Activated T-cell treated with anti-CD3 and anti-CD28 coated beads for 4 hours (primary cell): Measurements from ENCODE around the gene WDR64.
"Not testable (repeated sequence)": the region's sequence is repeated elsewhere in the genome, so short reads cannot be mapped to it uniquely, and the experiment has no call there.

Experiments
- DNase-seq: peaks from one replicate; pipeline ENCODE4 v3.0.0-alpha.2; 2020

Gene WDR64

GRCh38 chr1:241813768-241814320, 161.8 kb downstream of the WDR64 start:
- no peak for DNase-seq

GRCh38 chr1:241816008-241816407, 163.9 kb downstream of the WDR64 start:
- DNase-seq, result no peak

GRCh38 chr1:241817331-241817792, 165.3 kb downstream of the WDR64 start:
- DNase-seq, result no peak

DNA sequence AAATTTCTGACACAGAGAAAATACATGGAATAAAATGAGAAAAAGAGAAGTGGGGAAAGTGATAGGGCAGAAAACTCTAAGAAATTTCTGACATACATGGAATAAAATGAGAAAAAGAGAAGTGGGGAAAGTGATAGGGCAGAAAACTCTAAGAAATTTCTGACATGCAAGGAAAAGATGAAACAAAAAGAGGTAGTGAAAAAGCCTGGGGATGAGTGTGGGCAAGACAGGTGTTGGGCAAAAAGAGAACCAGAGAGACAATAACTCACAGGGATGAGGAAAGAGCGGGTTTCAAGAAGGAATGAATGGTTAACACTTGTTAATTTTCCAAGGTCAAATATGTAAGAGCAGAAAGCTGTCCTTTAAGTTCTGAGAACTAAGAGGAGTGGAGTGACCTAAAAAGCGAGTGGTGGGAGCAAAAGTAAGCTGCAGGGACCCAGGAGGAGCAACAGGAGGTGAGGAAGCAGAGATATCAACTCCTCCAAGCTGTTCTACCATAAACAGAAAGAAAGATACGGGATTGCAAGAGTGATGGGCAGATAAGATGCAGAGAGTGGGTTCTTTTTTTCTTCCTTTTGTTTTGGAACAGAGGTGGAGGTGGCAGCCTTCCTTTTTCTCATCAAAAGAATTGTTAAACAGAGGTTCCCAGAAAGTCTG, 166.0 kb downstream of the WDR64 start:
- no peak for DNase-seq

DNA sequence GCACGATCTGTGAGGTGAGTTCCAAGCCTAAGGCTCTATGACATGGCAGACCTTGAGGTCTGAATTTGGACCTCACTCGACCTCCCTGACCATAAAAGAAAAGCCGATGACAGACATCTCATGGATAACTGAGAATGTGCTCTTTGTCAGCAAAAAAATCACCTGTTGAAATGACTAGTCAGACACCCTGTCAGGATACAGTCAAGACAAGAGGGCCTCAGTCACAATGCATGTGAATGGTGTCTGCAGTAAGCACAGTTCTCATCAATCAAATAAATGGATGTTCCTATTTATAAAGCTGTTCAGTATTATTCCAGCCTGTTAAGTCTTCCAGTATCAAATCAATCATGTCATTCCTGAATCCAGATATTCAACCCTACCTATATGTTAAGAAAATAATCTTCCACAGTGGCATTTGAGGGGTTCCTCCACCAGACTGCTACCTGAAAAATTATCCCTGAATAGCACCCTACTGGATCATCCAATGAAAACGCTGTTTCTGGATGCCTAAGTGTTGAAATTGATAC, 167.3 kb downstream of the WDR64 start:
- no peak for DNase-seq

DNA sequence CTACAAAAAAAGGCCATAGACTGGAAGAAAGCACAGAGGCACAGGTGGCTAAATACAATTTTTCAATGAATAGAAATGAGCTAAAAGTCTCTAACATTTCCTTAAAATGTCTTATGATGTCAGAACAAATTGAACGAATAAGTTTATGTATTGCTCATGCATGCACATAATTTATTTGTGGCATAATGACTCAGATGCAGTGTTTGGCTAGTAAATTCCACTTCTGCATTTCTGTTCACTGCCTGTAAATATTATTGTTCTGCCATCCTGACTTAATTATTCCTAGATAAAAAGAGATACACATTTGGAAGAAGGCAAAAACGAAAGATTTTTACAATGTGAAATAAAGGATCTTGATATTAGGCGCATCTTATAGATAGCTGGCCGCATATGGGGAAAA, 169.3 kb downstream of the WDR64 start:
- no peak for DNase-seq

GRCh38 chr1:241822846-241823245, 170.8 kb downstream of the WDR64 start:
- DNase-seq, result no peak

DNA sequence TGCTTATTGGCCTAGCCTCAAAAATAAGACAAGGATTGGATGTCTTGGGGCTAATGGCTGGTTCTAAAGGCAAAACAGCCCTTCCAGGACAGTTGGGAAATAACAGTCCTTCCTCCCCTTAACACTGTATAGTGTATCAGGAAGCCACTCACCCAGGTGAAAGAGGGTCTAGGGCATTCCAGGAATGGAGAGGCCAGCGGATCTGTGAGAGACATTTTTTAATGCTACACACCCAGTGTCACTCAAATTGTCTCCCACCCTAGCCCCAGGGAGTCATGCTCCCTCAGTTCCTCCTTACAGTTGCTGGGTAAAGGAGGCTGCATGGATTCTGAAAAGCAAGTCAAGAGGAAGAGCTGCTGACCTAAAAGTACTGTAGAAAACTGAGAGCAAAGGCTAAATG, 171.8 kb downstream of the WDR64 start:
- no peak for DNase-seq

- DNase-seq, result no peak
Observed at GRCh38 chr1:241825581-241825980, 173.5 kb downstream of the WDR64 start.

GRCh38 chr1:241826613-241827012, 174.5 kb downstream of the WDR64 start:
- not testable (repeated sequence) for DNase-seq

DNA sequence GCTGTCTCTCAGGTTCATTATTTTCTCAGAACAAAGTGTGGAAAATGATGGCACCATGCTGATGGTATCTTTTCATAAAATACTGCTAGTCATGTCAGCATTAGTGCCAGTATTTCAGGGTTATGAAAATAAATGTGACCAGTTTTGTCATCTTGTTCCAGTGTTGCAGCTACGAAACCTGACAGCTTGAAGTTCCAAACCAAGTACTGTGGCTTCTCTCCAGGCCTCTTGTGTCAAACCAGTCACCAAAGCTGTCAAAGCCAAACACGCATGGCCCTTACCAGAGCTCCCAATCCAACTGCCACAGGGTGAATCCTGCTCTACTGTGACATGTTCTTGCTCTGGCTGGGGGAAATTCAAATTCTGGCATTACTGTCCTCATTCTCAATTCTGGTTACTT, 175.2 kb downstream of the WDR64 start:
- no peak for DNase-seq

DNA sequence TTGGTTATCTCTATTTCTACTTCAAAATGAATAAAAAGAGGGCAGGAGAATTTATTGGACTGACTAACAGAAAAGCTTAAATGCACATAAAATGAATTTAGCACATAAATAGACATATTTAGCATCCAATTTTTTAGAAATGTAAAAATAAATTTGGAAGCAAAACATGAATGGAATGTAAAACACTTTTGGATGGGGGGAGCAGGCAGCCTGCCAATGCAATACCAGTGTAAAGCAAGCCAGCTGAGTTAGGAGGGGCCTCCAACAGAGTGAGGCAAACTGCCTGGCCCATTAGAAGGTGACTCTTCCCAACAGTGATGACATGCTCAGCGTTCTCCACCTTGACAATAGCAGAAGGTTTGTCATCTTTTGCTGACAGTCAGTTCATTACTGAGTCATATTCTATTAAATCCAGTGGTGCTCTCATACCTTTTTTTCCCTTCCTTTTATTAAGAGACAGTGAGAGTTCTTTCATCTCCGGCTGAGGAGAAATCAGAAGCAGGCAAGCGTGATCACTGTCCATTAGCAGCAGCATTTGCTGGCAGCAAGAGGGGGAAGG, 176.5 kb downstream of the WDR64 start:
- no peak for DNase-seq

DNA sequence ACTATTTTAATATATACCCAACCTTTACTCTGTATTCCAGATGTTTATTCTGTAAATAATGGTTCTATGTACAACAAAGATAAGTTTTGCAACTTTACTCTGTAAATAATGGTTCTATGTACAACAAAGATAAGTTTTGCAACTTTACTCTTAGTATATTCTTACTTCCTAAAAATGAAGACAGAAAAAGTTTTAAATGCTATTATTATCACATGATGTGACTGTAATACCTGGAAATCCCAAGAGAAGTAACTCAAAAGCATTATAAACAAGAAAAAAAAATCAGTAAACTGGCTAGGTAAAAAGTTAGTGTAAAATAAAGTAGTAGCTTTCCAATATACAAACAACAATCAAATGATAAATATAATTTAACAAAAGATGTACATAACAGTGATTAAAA, 177.4 kb downstream of the WDR64 start:
- no peak for DNase-seq

DNA sequence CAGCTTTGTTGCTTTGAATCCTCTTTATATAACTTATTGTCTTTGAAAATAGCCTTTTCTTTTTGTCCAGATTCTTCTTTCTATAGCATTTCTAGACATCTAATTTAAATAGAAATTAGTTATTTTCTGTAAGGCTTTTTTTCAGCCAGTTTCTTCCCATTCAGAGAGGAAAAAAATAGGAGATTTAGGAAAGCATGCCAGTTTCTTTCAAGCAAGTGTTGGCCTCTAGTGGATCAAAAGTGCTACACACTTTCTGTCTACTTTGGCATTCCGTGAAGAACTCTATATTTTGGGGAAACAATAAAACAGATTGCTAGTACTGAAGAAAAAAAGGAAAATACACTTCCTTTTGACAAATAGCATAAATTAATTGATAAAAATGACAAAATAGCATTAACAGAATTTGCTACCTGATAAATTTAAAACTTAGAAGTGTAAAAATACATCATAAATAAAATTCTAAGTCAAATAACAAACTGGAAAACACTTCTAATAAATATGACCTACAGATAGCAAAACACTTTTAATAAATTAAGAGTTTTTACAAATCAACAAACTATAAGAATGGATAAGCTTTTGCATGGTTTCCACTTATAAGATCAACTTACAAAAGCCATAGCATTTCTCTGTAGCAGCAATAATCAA, 182.8 kb downstream of the WDR64 start:
- no peak for DNase-seq

DNA sequence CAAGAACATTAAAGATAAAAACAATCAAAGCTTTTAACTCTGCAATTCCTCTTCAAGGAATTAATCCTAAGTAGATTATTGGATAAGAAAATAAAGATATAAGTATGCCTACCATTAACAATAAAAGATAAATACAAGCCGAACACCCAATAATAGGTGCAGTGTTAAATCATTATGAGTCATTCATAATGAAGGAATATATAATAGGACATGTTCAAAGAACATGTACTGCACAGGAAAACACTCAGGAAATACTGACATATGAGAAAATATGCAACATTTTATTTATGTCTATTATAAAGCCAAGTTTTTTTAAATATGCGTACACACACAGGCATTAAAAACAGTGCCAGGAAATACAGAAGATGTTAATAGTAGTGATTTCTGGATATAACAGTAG, 184.9 kb downstream of the WDR64 start:
- DNase-seq, result no peak

DNA sequence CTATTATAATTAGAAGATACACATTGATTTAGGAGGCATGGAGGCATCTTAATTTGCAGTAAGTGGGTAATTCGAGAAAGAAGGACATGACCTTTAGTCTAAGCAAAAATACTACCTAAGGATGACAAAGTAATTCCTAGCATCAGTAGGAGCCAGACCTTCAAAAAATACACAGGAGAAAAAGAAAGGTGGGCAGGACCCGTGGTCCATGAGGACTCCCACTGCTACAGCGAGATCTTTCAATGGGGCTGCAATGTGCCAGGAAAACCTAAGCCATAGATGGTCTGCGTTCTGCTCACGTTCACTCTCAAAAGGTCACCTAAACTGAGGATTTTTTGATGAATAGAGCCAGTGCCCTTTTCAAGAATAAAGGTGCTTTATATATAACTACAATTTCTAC, 185.3 kb downstream of the WDR64 start:
- no peak for DNase-seq

DNA sequence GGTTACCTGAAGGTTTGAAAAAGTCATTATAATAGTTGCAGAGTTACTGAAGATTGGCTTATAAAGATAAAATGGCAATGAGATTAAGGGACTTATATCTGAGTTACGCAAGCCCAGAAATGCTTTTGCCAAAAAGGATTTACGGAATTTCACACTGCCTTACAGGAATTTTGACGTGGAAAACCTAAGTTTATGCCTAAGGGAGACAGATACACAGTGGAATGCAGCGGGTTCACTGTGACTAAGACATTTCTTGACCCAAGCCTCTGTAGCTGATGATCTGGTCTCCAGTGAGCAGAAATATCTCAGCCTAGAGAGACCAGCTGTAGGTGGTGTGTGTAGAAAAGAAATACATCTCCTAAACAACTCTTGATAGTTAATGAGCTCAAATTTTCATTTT, 185.8 kb downstream of the WDR64 start:
- DNase-seq, result no peak

DNA sequence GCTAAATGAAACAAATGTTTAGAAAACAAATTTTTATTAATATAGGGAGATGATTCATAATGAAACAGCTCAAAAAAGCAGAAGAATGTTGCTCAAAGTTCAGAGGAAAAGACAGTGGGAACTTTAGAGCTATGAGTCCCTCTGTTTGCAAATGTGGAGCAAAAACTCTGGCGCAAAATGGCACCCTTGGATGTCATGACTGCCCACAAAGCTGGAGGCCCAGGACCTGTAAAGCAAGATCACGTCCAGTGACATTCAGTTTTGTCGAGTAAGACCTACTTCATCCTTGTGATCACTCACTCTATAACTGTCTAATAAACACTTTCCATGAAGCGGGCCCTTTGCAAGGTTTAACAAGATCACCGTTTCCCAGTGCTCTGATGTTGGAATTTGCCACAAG, 186.8 kb downstream of the WDR64 start:
- DNase-seq, result no peak

- DNase-seq, result no peak
Observed at GRCh38 chr1:241839369-241839979, 187.4 kb downstream of the WDR64 start.

DNA sequence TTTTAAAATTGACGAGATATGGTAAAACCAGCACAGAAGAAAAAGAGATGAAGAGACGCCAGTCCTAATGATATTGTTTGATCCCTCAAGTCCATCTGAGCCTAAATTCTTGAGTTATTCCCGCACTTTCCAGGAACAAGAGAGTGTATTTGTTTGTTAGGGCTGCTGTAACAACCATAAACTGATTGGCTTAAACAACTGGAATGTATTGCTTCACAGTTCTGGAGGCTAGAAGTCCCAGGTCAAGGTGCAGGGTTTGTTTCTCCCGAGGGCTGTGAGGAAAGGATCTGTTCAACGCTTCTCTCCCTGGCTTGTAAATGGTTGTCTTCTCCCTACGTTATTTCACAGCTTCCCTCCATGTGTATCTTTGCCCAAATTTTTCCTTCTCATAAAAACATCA, 188.1 kb downstream of the WDR64 start:
- no peak for DNase-seq

DNA sequence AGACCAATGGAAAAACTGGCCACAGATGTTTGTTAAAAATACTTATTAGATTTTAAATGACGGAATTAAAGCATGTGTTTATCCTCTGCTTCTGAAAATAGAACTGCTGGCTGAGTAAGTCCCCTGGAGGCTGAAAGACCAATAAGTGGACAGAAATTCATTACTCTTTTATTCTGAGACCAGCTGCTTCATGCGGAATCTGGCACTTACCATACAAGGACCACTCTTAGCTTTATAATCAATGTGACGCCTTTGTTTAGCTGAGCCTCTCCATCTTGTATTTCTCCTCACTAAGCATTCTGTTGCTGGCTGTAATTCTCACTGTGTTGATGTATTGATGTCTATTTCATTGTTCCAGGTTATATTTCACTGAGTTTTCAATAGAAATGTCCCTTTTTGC, 189.6 kb downstream of the WDR64 start:
- DNase-seq, result no peak

GRCh38 chr1:241842565-241842964, 190.5 kb downstream of the WDR64 start:
- DNase-seq, result no peak

- DNase-seq, result no peak
Observed at GRCh38 chr1:241844593-241844992, 192.5 kb downstream of the WDR64 start.

DNA sequence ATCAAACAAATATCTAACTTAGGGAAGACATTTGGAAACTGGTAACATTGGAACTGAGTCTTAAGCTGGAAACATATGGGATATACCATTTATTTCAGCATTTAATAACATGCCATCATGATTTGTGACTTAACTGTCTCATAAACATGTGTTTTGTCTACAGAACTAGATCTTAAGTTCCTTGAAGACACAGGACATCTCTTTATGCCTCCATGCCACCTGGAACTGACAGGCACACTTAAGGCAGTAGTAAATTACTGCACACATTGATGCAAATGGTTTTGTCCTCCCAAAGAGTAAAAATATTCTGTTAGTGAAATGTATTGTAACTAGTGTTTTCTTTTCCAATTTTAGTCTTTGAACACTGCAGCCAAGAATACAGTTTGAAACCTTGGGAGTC, 194.3 kb downstream of the WDR64 start:
- no peak for DNase-seq
